H54 (cell line): ENCODE measurements around the gene PDE4D.
"Not testable (repeated sequence)": the region's sequence is repeated elsewhere in the genome, so short reads cannot be mapped to it uniquely, and the experiment has no call there.

Experiments
- DNase-seq: peaks from one replicate; pipeline ENCODE4 v3.0.0; 2011; ENCODE audit warnings: low spot score, mixed read lengths; ENCODE audit not compliant: insufficient read length
- FAIRE-seq: peaks from 3 replicates; lab custom pipeline; 2011; peaks lifted over from hg19 to GRCh38; lab: Jason Lieb, UNC
- POLR2A ChIP-seq: IDR thresholded peaks from 2 replicates; pipeline ENCODE4 v1.6.1; 2011; ENCODE audit warnings: low read depth, mild to moderate bottlenecking, low read length

Gene PDE4D

DNA sequence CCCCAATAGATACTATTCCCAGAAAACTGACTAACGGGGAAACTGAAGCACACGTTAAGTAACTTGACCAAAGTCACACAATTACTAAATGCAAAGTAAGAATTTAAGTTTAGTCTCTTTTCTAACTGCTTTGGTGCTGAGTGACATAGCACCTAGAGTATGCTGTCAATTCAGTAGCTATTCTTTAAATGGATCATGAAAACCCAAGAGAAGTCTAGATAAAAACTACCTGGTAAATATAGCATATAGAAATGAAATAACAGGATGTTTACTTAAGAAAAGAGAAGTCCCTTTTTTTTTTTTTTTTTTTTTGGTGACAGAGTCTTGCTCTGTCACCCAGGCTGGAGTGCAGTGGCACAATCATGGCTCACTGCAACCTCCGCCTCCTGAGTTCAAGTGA lies 129.2 kb downstream of the PDE4D start:
- no peak for DNase-seq
- TF ChIP-seq POLR2A, result no peak
- no peak for FAIRE-seq

GRCh38 chr5:59763541-59763940 lies 130.0 kb downstream of the PDE4D start:
- no peak for TF ChIP-seq POLR2A
- DNase-seq (no peak), FAIRE-seq (no peak)

GRCh38 chr5:59762232-59762631 lies 131.3 kb downstream of the PDE4D start:
- not testable (repeated sequence) for FAIRE-seq, DNase-seq

DNA sequence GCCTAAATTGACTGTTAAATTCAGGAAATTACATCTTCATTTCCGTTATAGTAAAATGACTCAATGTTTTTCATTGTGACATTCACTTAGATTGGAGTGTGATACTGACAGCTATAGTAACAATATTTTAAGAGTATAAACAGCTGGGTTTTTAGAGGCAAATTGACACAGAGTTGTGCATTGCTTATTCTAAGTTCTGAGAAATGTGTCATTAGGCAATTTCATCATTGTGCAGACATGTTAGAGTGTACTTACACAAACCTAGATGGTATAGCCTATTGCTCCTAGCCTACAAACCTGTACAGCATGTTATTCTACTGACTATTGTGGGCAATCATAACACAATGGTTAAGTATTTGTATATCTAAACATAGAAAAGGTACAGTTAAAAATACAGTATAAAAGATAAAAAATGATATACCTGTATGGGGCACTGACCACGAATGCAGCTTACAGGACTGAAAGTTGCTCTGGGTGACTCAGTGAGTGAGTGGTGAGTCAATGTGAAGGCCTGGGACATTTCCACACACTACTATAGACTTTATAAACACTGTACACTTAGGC lies 132.7 kb downstream of the PDE4D start:
- FAIRE-seq, result peak; percentile 62
- TF ChIP-seq POLR2A, result no peak
- DNase-seq, result no peak

DNA sequence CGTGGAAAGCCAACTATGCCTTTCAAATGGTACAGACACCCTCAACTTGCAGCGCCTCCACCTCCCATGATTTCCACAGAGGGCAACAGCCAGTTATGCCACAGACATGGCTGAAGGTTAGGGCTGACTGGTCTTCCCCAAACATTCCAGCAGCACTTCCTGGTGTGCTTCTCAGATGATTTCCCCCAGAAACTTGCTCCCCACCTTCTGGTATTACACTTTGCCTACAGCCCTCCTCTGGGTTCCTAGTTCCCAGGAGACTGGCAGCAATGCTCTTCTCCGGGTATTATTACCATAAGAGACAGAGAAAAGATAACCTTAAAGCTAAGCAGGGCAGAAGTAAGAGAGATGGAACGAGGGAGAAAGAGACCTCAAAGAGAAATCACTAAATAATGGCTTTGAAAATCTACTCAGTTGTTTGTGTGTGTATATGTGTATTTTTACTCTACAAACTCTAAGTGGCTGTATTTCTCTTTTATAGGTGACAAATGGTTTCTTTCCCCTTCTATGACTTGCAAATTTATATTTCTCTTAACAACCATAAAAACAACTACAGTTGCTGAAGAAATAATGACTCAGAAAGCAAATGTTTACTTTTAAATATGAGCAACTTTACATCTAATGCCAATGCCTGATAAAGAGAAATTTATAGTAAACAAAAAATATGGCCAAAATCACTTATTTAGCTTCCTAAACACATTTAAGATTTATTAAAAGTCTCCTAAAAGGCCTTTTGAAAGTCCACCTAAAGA lies 133.8 kb downstream of the PDE4D start:
- no peak for TF ChIP-seq POLR2A
- DNase-seq (no peak), FAIRE-seq (peak; percentile 82)

DNA sequence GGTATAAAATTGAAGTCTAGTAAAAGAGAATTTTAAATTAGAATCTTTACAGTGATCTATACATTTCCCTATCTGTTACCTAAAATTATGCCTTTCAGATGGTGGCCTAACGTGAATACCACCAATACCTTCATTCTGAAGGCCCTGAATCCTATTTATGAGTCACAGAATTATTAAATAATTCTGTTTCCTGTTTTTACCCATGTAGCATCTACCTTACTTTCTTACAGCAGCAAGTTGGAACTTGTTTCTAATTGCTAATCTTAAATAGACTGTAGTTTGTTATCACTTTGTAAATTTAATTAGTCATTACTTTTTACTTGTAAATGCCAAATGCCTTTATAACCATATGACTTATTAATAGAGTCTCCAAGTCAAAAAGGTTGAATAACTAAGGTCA lies 135.0 kb downstream of the PDE4D start:
- TF ChIP-seq POLR2A, result no peak
- FAIRE-seq (no peak), DNase-seq (no peak)

- TF ChIP-seq POLR2A, result no peak
- FAIRE-seq (no peak), DNase-seq (no peak)
These were observed 136.1 kb downstream of the PDE4D start for GRCh38 chr5:59757442-59757841.

DNA sequence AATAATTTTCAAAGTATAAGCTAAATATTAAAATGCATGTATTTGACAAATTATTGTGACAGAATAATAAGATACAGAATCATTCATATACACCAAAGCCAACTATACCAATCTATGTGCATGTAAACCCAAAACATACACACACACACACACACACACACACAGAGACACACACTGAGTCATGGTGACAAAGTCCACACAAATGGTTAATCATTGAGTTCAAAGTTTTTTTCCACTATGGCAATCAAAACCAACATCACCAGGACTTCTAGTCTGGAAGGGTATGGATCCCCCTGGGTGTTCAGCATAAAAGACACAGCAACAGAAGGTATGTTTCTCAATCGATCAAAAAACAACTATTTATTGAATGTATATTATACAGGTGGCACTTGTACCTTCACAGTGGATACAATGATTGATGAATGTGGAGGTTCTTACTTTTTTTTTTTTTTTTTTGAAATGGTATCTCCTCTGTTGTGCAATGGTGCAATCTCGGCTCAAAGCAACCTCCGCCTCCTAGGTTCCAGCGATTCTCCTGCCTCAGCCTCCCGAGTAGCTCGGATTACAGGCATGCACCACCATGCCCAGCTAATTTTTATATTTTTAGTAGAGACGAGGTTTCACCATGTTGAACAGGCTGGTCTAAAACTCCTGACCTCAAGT lies 137.0 kb downstream of the PDE4D start:
- DNase-seq, result no peak
- FAIRE-seq, result no peak
- no peak for TF ChIP-seq POLR2A

DNA sequence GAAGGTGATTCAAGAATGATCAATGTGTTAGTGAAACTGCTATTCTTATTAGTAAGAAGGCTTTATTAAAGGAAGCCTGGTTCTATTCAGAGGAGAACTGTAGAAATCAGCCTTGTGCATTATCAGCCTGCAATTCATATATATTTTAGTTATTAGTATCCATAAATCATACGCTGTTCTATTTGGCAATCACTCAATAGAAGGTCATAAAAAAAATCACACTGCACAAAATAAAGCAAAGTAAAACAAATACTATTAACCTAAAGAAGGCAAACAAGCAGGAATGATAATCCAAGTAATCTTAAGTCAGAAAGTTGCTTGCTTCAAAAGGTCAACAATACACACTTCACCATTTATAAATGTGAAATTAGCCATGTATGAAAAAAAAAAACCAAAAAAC lies 138.1 kb downstream of the PDE4D start:
- no peak for DNase-seq
- no peak for FAIRE-seq
- TF ChIP-seq POLR2A, result no peak

- FAIRE-seq (no peak), DNase-seq (no peak)
- no peak for TF ChIP-seq POLR2A
These were observed 139.9 kb downstream of the PDE4D start for GRCh38 chr5:59753599-59753998.

GRCh38 chr5:59749782-59750520 lies 143.6 kb downstream of the PDE4D start:
- FAIRE-seq, result no peak
- no peak for TF ChIP-seq POLR2A
- DNase-seq, result no peak

GRCh38 chr5:59748036-59748663 lies 145.4 kb downstream of the PDE4D start:
- not testable (repeated sequence) for DNase-seq, FAIRE-seq

DNA sequence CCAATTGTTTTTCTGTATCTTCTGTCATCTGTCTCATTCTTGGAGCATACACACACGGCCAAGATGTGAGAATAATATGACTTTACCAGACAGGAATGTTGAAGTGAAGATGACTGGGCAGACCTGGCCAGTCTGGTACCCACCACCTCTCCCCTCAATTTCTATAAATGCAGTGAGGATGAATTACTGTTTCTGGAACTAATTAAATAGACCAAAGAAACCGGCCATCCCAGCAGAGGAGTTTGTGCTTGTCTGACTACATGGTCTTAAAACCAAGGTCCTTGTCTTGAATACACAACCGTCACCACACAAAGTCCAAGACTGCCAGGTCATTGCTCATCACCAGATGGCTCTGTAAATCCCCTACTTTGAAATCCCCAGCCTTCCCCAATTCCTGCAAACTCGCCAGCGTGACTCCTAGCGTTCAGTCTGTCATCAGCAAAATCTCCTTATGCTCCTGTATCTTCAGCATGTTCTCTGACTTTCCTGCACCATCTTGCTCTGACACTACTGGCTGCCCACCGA lies 147.2 kb downstream of the PDE4D start:
- no peak for DNase-seq
- no peak for FAIRE-seq
- TF ChIP-seq POLR2A, result no peak

DNA sequence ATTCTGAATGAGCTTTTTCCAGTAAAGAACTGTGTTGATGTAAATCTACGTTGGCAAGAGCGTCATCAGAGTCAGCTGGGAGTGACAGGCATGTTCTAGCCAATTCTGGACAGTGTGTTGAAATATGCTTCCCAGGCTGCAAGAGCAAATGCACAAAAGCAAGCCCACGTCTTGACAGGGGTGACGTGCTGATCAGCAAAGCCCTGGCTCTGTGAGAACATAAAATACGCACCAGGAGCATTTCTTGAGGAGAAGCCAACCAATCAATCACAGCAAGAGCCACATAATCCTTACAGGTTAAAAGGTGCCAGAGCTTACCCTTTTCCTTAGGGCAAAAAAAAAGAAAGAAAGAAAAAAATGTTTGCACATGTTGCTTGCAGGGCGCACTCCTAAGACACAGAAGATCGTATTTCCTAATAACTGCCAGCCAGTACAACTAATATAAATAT lies 148.1 kb downstream of the PDE4D start:
- no peak for FAIRE-seq
- DNase-seq, result no peak
- no peak for TF ChIP-seq POLR2A
